Muscle layer of duodenum (tissue), 2 donors: Measurements from ENCODE around the gene NCAM1.
"Not testable (repeated sequence)": the region's sequence is repeated elsewhere in the genome, so short reads cannot be mapped to it uniquely, and the experiment has no call there.

ENCODE experiments used
- H3K27ac ChIP-seq: one replicate; pipeline ENCODE4 v1.7.0; 2013; ENCODE audit warnings: mild to moderate bottlenecking, low read length
- H3K27me3 ChIP-seq: one replicate; pipeline ENCODE4 v1.7.0; 2013; ENCODE audit warnings: low read depth, mild to moderate bottlenecking, control low read depth, low read length
- H3K36me3 ChIP-seq, 2 donors: one replicate each; pipeline ENCODE4 v1.7.0; 2013; ENCODE audit warnings: low read length in 2 of 2, control low read depth in 1 of 2, mild to moderate bottlenecking in 1 of 2; ENCODE audit not compliant: insufficient read depth in 2 of 2, control insufficient read depth in 1 of 2
- H3K4me1 ChIP-seq, 2 donors: one replicate each; pipeline ENCODE4 v1.7.0; 2013; ENCODE audit warnings: low read length in 2 of 2, mild to moderate bottlenecking in 2 of 2, control low read depth in 1 of 2, moderate library complexity in 1 of 2; ENCODE audit not compliant: insufficient read depth in 2 of 2, control insufficient read depth in 1 of 2
- H3K4me3 ChIP-seq, 2 donors: one replicate each; pipeline ENCODE4 v1.7.0; 2013; ENCODE audit warnings: low read length in 2 of 2, low read depth in 1 of 2, mild to moderate bottlenecking in 1 of 2
- H3K9me3 ChIP-seq, 2 donors: one replicate each; pipeline ENCODE4 v1.7.0; 2013; ENCODE audit warnings: low read length in 2 of 2, control low read depth in 1 of 2, mild to moderate bottlenecking in 1 of 2; ENCODE audit not compliant: control insufficient read depth in 1 of 2
- donor health status: healthy.

NCAM1 gene

DNA sequence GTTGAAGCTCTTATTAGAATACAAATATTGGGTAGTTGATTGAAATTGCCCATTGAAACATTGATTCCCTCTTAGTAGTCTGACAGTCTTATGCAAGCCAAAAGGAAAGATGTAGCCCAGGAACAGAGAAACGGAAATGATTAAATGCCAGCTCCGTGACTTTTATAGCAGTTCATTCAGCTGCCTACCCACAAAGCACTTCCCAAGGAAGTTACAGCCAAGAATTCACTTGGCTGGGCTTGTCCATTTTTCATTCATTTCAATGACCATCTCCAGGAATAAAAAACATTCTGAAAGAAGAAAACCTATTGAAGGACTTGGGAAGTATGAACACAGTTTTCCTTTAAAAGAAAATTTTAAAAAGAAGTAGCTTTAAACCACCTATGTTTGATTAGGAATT lies 62.0 kb downstream of the NCAM1 start:
- Histone ChIP-seq H3K4me3 (no peak overlapping the region), H3K27me3 (no peaks in the 10 kb centered on the region), H3K36me3 (no peaks in the 10 kb centered on the region), H3K4me1 (no peaks in the 10 kb centered on the region), H3K27ac (no peak overlapping the region), H3K9me3 (no peaks in the 10 kb centered on the region)

DNA sequence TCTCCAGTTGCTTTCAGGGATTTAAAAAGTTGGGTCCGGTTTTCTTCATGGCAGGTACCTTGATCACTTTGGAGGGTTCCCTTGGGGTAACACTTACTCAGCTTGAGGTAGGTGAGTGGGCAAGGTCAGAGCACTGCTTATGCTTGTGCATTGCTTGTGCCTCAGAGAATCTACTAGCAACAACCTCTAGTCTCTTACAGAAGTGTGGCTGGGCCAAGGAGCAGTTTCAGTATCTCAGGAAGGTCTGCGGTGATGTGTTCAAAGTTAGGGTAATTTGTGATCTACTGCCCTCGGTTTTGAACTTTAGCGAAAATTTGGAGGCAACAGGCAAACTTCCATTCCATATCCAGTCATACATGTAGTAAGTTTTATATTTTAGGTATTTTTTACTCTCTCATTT lies 62.8 kb downstream of the NCAM1 start:
- H3K4me1 ChIP-seq = no peaks in the 10 kb centered on the region
- H3K4me3 ChIP-seq = no peak overlapping the region
- H3K27ac ChIP-seq = no peak overlapping the region
- H3K9me3 ChIP-seq = no peaks in the 10 kb centered on the region
- H3K36me3 ChIP-seq = no peaks in the 10 kb centered on the region
- no peaks in the 10 kb centered on the region for H3K27me3 ChIP-seq

DNA sequence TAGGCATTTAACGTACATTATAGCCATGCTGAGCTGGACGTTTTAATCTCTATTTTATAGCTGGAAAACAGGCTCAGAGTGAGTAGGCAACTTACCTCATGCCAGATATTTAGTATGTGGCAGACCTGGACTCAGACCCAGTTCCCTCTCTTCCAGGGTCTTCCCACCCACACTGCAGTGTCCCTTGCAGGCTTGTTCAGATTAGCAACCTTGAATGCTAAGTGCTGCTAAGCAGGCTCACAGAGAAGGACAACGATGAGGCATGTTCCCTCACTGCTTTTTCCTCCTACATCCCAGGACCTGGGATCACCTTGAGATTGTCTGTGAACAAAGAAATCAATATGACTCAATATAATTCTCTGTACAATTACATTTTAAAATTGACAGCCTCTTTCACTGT lies 65.6 kb downstream of the NCAM1 start:
- Histone ChIP-seq H3K4me1 (no peaks in the 10 kb centered on the region), H3K27ac (no peak overlapping the region), H3K9me3 (no peaks in the 10 kb centered on the region), H3K36me3 (no peaks in the 10 kb centered on the region), H3K4me3 (no peak overlapping the region), H3K27me3 (no peaks in the 10 kb centered on the region)

DNA sequence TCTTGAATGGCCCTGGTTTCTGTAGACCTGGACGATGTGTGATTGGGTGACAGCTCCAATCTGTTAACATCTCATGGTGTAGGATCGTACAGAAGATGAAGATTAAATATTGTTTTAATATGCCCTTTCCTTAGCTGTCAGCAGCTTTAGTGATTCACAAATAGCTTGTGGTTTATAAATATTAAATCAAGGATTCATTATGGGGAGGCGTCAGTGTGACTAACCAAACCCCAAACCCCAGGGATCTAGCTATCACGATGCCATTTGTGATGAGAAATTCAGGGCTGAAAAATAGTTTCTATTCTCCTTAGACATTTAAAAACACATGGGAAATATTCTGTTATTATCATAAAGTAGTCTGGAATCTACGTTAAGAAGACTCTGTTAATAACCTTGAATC lies 73.4 kb downstream of the NCAM1 start:
- Histone ChIP-seq H3K4me3 (no peak overlapping the region), H3K27ac (no peak overlapping the region), H3K27me3 (no peaks in the 10 kb centered on the region), H3K36me3 (no peaks in the 10 kb centered on the region), H3K9me3 (no peaks in the 10 kb centered on the region), H3K4me1 (no peaks in the 10 kb centered on the region)

DNA sequence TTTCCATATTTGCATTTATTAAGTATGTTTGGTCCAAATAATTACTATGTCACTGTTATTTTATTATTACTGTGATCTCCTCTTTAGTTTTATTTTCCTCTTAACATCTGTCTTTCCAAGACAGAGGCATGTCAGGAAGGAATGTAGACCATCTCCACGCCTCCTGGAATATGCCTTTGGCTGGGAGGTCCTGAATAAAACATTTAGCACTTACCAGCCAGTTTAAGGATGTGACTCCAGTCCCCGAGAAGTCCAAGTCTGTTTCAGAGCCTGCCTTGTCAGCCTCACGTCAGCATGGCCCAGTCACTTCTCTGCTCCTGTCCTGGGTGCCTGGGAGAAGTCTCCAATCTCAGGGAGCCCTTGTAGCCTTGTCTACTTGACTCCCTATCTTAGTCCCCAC lies 74.5 kb downstream of the NCAM1 start:
- no peak overlapping the region for H3K4me3 ChIP-seq
- H3K27ac ChIP-seq = no peak overlapping the region
- H3K4me1 ChIP-seq = no peaks in the 10 kb centered on the region
- no peaks in the 10 kb centered on the region for H3K36me3 ChIP-seq
- no peaks in the 10 kb centered on the region for H3K9me3 ChIP-seq
- H3K27me3 ChIP-seq = no peaks in the 10 kb centered on the region

DNA sequence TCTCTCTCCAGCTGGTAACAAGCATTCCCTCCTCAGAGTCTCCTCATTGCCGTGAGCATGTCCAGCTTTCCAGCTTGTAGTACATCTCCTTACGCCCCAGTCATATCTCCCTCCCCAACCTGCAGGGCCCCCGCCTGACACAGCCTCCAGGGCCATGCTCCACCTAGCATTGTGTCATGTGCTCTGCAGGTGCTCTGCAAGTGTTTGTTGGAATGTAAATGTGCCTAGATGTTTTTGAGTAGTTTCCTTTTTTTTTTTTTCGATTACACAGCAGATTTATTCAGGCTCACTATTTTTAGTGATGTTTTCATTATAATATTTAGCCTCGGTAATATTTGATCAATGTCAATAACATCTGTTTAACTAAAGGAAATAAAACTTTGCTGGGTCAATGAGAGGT lies 82.5 kb downstream of the NCAM1 start:
- Histone ChIP-seq H3K4me1 (no peaks in the 10 kb centered on the region), H3K36me3 (no peaks in the 10 kb centered on the region), H3K27me3 (no peaks in the 10 kb centered on the region), H3K9me3 (no peaks in the 10 kb centered on the region), H3K4me3 (no peak overlapping the region), H3K27ac (no peak overlapping the region)

DNA sequence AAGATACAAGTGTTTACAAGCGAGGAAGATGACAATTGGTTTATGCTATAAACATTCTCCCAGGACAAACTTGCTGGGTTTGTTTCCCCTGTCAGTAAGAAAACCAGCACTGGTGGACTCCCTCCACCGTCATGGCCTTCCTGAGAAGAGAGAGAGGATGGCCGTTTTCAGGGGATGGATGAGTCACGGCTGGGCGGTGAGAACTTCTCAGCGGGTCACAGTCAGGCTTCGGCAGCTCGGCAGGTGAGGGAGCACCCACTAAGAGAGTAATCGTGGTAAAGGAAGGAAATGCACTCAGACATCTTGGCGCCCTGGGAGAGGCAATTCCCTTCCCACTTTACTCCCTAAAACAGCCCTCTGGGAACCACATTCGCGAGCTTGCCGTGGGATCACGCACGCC lies 83.9 kb downstream of the NCAM1 start:
- no peaks in the 10 kb centered on the region for H3K27me3 ChIP-seq
- no peaks in the 10 kb centered on the region for H3K4me1 ChIP-seq
- H3K4me3 ChIP-seq = no peak overlapping the region
- H3K9me3 ChIP-seq = no peaks in the 10 kb centered on the region
- H3K27ac ChIP-seq = no peak overlapping the region
- no peaks in the 10 kb centered on the region for H3K36me3 ChIP-seq

DNA sequence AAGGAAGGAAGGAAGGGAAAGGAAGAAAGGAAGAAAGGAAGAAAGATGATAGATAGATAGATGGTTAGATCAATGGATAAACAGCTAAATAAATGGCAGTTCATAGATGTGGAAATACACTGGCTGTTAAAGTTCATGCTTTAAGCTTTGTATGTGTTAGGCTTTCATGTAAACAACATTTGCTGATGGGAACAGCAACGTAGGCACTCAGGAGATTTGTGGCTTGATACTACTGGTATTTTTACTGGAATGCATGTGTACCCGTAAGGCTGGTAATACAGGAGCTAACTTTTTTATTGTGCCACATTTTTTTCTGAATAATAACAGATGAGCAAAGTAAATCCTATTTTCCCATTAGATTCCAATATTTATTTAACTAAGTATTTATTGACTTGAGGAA lies 85.6 kb downstream of the NCAM1 start:
- Histone ChIP-seq H3K27ac (no peak overlapping the region), H3K27me3 (no peaks in the 10 kb centered on the region), H3K36me3 (no peaks in the 10 kb centered on the region), H3K4me3 (no peak overlapping the region), H3K4me1 (no peaks in the 10 kb centered on the region), H3K9me3 (no peaks in the 10 kb centered on the region)

DNA sequence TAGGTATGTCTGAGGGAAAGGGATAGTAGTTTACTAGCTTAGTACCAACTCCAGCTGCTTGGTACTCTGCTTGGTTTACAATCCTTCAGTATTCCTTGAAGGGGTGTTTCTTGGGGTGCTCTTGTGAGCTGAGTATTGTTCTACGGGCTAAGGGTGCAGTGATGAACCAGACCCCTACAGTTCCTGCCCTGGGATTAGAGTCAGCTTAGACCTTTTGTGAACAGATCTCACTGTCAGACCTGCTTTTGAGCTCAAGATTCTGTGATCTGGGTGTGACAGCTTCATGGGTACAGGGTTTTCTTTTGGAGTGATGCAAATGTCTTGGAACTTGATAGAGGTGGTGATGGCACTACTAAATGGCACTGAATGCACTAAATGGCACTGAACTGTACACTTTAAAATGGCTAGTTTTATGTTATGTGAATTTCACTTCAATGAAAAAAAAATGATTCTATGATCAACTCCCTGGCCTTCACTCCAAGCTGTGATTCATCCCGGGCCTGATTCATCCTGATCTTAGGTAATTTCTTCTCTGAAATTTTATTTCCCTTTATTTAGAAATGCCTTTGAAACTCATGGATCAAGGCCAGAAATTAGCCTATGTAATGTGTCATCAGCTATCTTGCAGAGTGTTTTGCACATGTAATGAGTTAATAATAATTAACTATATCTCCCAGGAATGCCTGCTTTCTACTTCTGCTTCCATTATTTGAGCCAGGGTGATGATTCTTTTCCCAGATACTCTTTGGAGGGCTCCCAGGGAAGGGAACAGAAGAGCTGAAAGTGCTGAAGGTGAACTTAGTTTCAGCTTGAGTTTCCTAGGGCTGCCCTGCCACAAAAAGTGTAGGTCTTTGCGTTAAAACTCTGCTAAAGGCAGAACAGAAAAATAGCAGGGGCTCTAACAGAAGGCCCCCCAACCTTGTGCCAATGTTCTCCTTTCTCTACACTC lies 87.9 kb downstream of the NCAM1 start:
- Histone ChIP-seq H3K36me3 (no peaks in the 10 kb centered on the region), H3K4me3 (no peak overlapping the region), H3K27me3 (no peaks in the 10 kb centered on the region), H3K4me1 (no peaks in the 10 kb centered on the region), H3K9me3 (no peaks in the 10 kb centered on the region), H3K27ac (no peak overlapping the region)

DNA sequence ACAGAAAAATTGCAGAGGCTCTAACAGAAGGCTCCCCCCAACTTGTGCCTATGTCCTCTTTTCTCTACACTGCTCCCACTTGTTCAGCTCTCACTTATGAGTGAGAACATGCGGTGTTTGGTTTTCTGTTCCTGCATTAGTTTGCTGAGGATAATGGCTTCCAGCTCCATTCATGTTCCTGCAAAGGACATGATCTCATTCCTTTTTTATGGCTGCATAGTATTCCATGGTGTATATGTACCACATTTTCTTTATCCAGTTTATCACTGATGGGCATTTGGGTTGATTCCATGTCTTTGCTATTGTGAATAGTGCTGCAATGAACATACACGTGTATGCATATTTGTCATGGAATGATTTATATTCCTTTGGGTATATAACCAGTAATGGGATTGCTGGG lies 91.8 kb downstream of the NCAM1 start:
- H3K9me3 ChIP-seq, H3K27ac ChIP-seq, H3K4me1 ChIP-seq, H3K36me3 ChIP-seq, H3K27me3 ChIP-seq, H3K4me3 ChIP-seq: not testable (repeated sequence)

DNA sequence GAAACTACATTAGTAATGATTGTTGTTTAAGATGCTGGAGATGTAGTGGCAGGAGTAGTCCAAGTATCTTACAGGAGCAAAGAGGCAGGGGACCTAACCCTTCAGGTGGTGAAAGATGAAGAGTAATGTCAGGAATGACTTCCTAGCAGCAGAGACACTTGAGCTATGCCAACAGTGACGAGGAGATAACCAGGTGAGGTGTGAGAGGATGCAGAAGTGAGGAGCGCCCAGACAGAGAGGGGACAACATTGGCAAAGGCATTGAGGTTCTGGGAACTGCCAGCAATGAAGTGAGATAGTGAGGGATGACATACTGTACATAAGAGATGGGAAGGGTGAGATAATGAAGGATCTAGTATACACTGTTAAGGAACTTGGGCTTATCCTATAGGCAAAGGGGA lies 95.8 kb downstream of the NCAM1 start:
- no peaks in the 10 kb centered on the region for H3K4me1 ChIP-seq
- no peak overlapping the region for H3K4me3 ChIP-seq
- no peaks in the 10 kb centered on the region for H3K9me3 ChIP-seq
- no peaks in the 10 kb centered on the region for H3K27me3 ChIP-seq
- no peak overlapping the region for H3K27ac ChIP-seq
- no peaks in the 10 kb centered on the region for H3K36me3 ChIP-seq

DNA sequence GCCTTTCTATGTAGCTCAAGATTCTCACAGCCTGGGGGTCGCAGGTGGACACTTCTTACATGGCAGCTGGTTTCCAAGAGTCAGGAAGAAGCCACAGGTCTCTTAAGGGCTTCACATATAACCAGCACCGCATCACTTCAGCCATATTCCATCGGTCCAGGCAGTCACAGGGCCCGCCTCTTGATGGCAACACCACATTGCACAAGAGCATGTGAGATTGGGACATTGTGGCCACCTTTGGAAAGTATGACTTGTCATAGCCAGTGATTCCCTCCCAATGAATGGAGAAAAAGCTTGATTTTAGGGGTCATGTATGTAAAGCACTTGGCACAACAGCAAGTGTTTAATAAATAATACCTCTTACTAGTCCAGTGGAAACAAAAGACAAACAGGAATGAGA lies 98.3 kb downstream of the NCAM1 start:
- Histone ChIP-seq H3K36me3 (no peaks in the 10 kb centered on the region), H3K9me3 (no peaks in the 10 kb centered on the region), H3K27me3 (no peaks in the 10 kb centered on the region), H3K4me3 (no peak overlapping the region), H3K27ac (no peak overlapping the region), H3K4me1 (no peaks in the 10 kb centered on the region)
